Keratinocyte (primary cell): ENCODE measurements around the gene STRN.

Experiments used
- EZH2 ChIP-seq: IDR thresholded peaks from one replicate; pipeline ENCODE4 v1.6.1; 2012; ENCODE audit warnings: inconsistent platforms, mild to moderate bottlenecking, low read length, moderate library complexity
- TF ChIP-seq, protein P1 (sequence below), 3 experiments: IDR thresholded peaks in 1 of 3; conservative IDR thresholded peaks in 1 of 3; optimal IDR thresholded peaks in 1 of 3; 2 replicates in 2 of 3; 3 replicates in 1 of 3; pipeline versions ENCODE3 to v1.5.1; 2011; ENCODE audit warnings: low read length in 3 of 3, mild to moderate bottlenecking in 3 of 3, moderate library complexity in 2 of 3, control low read depth in 1 of 3, inconsistent platforms in 1 of 3; ENCODE audit not compliant: insufficient read depth in 2 of 3; ENCODE audit errors: extremely low read depth in 1 of 3

- TF ChIP-seq, protein P1, sequence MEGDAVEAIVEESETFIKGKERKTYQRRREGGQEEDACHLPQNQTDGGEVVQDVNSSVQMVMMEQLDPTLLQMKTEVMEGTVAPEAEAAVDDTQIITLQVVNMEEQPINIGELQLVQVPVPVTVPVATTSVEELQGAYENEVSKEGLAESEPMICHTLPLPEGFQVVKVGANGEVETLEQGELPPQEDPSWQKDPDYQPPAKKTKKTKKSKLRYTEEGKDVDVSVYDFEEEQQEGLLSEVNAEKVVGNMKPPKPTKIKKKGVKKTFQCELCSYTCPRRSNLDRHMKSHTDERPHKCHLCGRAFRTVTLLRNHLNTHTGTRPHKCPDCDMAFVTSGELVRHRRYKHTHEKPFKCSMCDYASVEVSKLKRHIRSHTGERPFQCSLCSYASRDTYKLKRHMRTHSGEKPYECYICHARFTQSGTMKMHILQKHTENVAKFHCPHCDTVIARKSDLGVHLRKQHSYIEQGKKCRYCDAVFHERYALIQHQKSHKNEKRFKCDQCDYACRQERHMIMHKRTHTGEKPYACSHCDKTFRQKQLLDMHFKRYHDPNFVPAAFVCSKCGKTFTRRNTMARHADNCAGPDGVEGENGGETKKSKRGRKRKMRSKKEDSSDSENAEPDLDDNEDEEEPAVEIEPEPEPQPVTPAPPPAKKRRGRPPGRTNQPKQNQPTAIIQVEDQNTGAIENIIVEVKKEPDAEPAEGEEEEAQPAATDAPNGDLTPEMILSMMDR (optimal IDR thresholded peaks at IDR 0.05 in 1 of 3, IDR thresholded peaks at IDR 0.05 in 1 of 3, conservative IDR thresholded peaks at IDR 0.05 in 1 of 3; ENCODE audit: extremely low read depth in 1 of 3, insufficient read depth in 2 of 3, low read length in 3 of 3) = no peak
- TF ChIP-seq EZH2 = no peak
Observed at GRCh38 chr2:36878429-36878828, 87.9 kb downstream of the STRN start.
